Ishikawa (cell line): ENCODE results near the gene FAM114A1.

Source experiments
- EP300 ChIP-seq: IDR thresholded peaks from 2 replicates; pipeline ENCODE4 v1.6.1; 2012; ENCODE audit warnings: borderline replicate concordance
- FOXM1 ChIP-seq: IDR thresholded peaks from 2 replicates; pipeline ENCODE4 v1.6.1; 2012; ENCODE audit warnings: low read depth, borderline replicate concordance
- RAD21 ChIP-seq: IDR thresholded peaks from 2 replicates; pipeline ENCODE4 v1.6.1; 2012; ENCODE audit warnings: low read depth
- TAF1 ChIP-seq: IDR thresholded peaks from 2 replicates; pipeline ENCODE4 v1.6.1; 2012; ENCODE audit warnings: low read depth, mild to moderate bottlenecking
- TCF12 ChIP-seq: IDR thresholded peaks from 2 replicates; pipeline ENCODE4 v1.6.1; 2012; ENCODE audit warnings: low read depth
- YY1 ChIP-seq: IDR thresholded peaks from 2 replicates; pipeline ENCODE4 v1.6.1; 2012; ENCODE audit warnings: low read depth
- TF ChIP-seq, protein P1 (sequence below): IDR thresholded peaks from 2 replicates; pipeline ENCODE4 v1.6.1; 2012
- TF ChIP-seq, protein P2 (sequence below): IDR thresholded peaks from 2 replicates; pipeline ENCODE4 v1.6.1; 2012; ENCODE audit warnings: low read depth, mild to moderate bottlenecking
- TF ChIP-seq, protein P3 (sequence below): IDR thresholded peaks from 2 replicates; pipeline ENCODE4 v1.6.1; 2012

- TF ChIP-seq YY1 (no peak), TAF1 (no peak), EP300 (no peak), RAD21 (no peak), TCF12 (no peak), FOXM1 (no peak)
- TF ChIP-seq, protein P1, sequence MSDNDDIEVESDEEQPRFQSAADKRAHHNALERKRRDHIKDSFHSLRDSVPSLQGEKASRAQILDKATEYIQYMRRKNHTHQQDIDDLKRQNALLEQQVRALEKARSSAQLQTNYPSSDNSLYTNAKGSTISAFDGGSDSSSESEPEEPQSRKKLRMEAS: no peak
- TF ChIP-seq, protein P2, sequence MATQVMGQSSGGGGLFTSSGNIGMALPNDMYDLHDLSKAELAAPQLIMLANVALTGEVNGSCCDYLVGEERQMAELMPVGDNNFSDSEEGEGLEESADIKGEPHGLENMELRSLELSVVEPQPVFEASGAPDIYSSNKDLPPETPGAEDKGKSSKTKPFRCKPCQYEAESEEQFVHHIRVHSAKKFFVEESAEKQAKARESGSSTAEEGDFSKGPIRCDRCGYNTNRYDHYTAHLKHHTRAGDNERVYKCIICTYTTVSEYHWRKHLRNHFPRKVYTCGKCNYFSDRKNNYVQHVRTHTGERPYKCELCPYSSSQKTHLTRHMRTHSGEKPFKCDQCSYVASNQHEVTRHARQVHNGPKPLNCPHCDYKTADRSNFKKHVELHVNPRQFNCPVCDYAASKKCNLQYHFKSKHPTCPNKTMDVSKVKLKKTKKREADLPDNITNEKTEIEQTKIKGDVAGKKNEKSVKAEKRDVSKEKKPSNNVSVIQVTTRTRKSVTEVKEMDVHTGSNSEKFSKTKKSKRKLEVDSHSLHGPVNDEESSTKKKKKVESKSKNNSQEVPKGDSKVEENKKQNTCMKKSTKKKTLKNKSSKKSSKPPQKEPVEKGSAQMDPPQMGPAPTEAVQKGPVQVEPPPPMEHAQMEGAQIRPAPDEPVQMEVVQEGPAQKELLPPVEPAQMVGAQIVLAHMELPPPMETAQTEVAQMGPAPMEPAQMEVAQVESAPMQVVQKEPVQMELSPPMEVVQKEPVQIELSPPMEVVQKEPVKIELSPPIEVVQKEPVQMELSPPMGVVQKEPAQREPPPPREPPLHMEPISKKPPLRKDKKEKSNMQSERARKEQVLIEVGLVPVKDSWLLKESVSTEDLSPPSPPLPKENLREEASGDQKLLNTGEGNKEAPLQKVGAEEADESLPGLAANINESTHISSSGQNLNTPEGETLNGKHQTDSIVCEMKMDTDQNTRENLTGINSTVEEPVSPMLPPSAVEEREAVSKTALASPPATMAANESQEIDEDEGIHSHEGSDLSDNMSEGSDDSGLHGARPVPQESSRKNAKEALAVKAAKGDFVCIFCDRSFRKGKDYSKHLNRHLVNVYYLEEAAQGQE: no peak
- TF ChIP-seq, protein P3, sequence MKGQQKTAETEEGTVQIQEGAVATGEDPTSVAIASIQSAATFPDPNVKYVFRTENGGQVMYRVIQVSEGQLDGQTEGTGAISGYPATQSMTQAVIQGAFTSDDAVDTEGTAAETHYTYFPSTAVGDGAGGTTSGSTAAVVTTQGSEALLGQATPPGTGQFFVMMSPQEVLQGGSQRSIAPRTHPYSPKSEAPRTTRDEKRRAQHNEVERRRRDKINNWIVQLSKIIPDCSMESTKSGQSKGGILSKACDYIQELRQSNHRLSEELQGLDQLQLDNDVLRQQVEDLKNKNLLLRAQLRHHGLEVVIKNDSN: no peak
These were observed 62.6 kb downstream of the FAM114A1 start for GRCh38 chr4:38930204-38930603.
